Neutrophil (primary cell): ENCODE measurements around the gene KCTD15.

ENCODE experiments used
- H3K27ac ChIP-seq: fragments of 200-600 bp; sonication (generic); 2 replicates; pipeline ENCODE4 v1.5.1; 2016; ENCODE audit warnings: mild to moderate bottlenecking, moderate library complexity
- H3K27me3 ChIP-seq: fragments of 200-600 bp; sonication (generic); 2 replicates; pipeline ENCODE4 v1.6.0; 2016; ENCODE audit warnings: mild to moderate bottlenecking
- H3K36me3 ChIP-seq: fragments of 200-600 bp; sonication (generic); 2 replicates; pipeline ENCODE4 v1.5.1; 2017
- H3K4me1 ChIP-seq, 2 experiments: fragments of 200-600 bp in 1 of 2; sonication (generic) in 1 of 2; 1 replicate in 1 of 2; 2 replicates in 1 of 2; pipeline versions ENCODE4 v1.5.1 to v1.6.1; 2013 to 2016; ENCODE audit warnings: low read depth in 1 of 2, low read length in 1 of 2, mild to moderate bottlenecking in 1 of 2, moderate library complexity in 1 of 2; ENCODE audit not compliant: control insufficient read depth in 1 of 2, insufficient read depth in 1 of 2
- H3K4me3 ChIP-seq, 2 experiments: fragments of 200-600 bp in 1 of 2; sonication (generic) in 1 of 2; 1 replicate in 1 of 2; 2 replicates in 1 of 2; pipeline ENCODE4 v1.5.1; 2013 to 2016; ENCODE audit warnings: low read depth in 1 of 2, low read length in 1 of 2, mild to moderate bottlenecking in 1 of 2, moderate library complexity in 1 of 2
- H3K9me3 ChIP-seq: fragments of 200-600 bp; sonication (generic); 2 replicates; pipeline ENCODE4 v1.5.1; 2016
- CTCF ChIP-seq: fragments of 200-600 bp; sonication (generic); IDR thresholded peaks from 2 replicates; pipeline ENCODE4 v1.5.1; 2016; ENCODE audit warnings: antibody characterized with exemption

Gene KCTD15

GRCh38 chr19:33799476-33799875 is 2.8 kb downstream of the KCTD15 start:
- H3K4me3 ChIP-seq, result no peak overlapping the region

GRCh38 chr19:33800012-33800680 is 3.5 kb downstream of the KCTD15 start:
- H3K36me3 ChIP-seq, result no peaks in the 10 kb centered on the region
- no peak for TF ChIP-seq CTCF
- no peak overlapping the region for H3K4me3 ChIP-seq
- H3K4me1 ChIP-seq, result peaks cover 10 to 12% of the 10 kb centered on the region in 2 experiments
- no peaks in the 10 kb centered on the region for H3K9me3 ChIP-seq
- H3K27ac ChIP-seq, result no peak overlapping the region
- peaks cover 35% of the 10 kb centered on the region for H3K27me3 ChIP-seq

More at GRCh38 chr19:33799476-33799875, 2.8 kb downstream of the KCTD15 start:
- TF ChIP-seq CTCF, result no peak
- peaks cover 41% of the 10 kb centered on the region for H3K27me3 ChIP-seq
- H3K36me3 ChIP-seq, result no peaks in the 10 kb centered on the region
- H3K27ac ChIP-seq, result no peak overlapping the region
- peaks cover 17 to 18% of the 10 kb centered on the region in 2 experiments for H3K4me1 ChIP-seq
- no peaks in the 10 kb centered on the region for H3K9me3 ChIP-seq

- Histone ChIP-seq H3K4me3 (no peak overlapping the region), H3K9me3 (no peaks in the 10 kb centered on the region), H3K27me3 (peaks cover 35% of the 10 kb centered on the region), H3K27ac (no peak overlapping the region), H3K4me1 (peaks cover 9 to 11% of the 10 kb centered on the region in 2 experiments), H3K36me3 (no peaks in the 10 kb centered on the region)
- no peak for TF ChIP-seq CTCF
Observed at GRCh38 chr19:33801411-33801810, 4.7 kb downstream of the KCTD15 start.

GRCh38 chr19:33802001-33802400 is 5.3 kb downstream of the KCTD15 start:
- Histone ChIP-seq H3K9me3 (no peaks in the 10 kb centered on the region), H3K27me3 (peaks cover 31% of the 10 kb centered on the region), H3K27ac (no peak overlapping the region), H3K36me3 (no peaks in the 10 kb centered on the region), H3K4me3 (no peak overlapping the region), H3K4me1 (peaks cover 7 to 11% of the 10 kb centered on the region in 2 experiments)
- no peak for TF ChIP-seq CTCF

GRCh38 chr19:33802801-33803200 is 6.1 kb downstream of the KCTD15 start:
- H3K36me3 ChIP-seq, result no peaks in the 10 kb centered on the region
- no peak overlapping the region for H3K4me3 ChIP-seq
- TF ChIP-seq CTCF, result no peak
- no peak overlapping the region for H3K27ac ChIP-seq
- peaks cover 0 to 3% of the 10 kb centered on the region in 2 experiments for H3K4me1 ChIP-seq
- no peaks in the 10 kb centered on the region for H3K9me3 ChIP-seq
- H3K27me3 ChIP-seq, result peaks cover 23% of the 10 kb centered on the region
